NOMO-1 treated with dmso at 0.1 percent for 144 hours (cell line): ENCODE measurements around the gene ETNPPL.

Source experiments
- DNase-seq: peaks from one replicate; lab custom pipeline; 2025; ENCODE audit not compliant: unreplicated experiment; lab: John Stamatoyannopoulos, UW

Gene ETNPPL

DNA sequence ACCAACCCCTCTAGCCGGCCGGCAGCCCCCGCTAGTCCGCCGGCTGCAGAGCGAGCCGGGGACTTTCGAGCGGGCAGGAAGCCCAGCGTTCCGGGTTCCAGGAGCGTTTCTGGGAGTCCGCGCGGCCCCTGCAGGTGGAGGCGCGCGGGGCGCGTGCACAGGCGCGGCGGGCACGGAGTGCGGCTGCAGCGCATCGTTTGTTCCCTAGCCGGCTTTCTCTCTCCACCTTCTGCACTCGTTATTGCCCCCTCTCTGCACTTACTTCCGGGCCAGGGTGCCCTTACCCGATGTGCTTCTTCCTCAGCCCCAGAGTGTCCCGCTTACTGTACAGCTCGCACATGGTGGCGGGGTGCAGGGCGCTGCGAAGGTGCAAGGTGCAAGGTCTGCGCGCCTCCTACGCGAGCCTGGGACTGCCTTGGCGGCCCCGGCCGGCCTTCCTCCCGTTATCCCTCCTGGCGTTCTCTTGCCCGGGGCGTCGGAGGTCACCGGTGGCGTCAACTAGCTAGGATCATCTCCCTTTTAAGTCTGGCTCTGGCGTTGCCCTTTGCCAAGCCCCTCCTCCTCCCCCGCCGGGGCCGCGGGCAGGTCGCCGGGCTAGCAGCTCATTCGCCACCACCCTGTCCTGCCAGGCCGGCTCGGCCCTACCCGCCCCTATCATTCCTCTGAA lies at the start of gene ETNPPL:
Gene ETNPPL (minus strand): TSS at position 495 of the 667 bp plus-strand sequence. CDS start 155 bp downstream, at position 340.
- DNase-seq: no peak

DNA sequence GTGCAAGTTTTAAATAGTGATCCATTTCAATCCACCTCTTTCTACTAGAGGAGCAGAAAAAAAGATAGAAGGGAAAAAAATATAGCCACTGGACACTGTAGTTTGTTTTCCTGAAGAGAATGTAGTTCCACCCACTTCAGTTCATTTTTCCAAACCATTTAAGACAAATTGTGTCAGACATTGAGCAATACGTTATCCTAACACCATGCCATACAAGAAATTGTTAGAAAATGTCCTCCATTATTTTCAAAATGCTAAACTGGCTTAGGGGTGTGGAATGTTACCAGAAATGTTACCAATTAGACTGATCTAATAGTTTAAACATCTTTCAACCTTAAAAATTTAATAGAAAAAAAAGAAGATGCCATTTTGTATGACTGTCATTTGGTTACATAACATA lies 48.6 kb upstream of the ETNPPL start:
- no peak for DNase-seq

DNA sequence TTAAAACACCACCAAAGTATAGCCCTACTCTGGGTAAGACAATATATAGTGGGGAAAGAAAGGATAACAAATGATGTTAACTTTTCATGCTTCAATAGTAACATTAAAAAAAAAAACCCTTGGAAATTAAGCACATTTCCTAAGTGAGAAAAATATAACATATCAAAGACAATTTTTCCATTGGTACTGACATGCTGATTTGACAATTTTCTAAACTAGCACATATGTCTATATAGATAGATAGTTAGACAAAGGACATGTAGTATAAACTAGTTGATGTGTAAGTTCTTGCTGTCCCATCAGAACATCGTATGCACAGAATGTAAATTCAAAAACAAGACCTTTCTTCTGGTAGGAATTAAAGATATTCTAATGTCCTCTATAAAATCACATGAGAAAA lies 47.2 kb upstream of the ETNPPL start:
- DNase-seq: no peak

DNA sequence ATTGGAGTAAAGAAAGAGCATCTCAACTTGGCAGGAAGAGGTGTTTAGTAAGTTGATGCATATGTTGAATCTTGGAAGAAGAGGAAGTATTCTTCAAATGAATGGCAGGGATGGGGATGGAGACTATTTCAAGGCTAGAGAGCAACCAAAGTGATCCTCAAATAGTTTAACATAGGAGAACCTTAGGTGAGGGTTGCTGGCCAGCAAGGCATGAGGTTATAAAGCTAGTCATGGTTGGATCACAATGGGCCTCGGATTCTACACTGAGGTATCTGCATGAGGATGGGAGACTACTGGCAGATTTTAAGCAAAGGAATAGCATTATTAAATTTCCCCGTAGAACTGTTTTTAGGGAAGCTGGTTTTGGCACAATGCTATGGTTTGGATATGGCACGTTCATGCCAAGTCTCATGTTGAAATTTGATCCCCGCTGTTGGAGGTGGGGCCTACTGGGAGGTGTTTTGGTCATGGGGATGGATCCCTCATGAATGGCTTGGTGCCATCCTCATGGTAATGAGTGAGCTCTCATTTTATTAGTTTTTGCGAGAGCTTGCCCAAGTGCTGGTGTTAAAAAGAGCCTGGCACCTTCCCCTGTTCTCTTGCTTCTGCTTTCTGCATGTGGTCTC lies 41.9 kb upstream of the ETNPPL start:
- DNase-seq: no peak

DNA sequence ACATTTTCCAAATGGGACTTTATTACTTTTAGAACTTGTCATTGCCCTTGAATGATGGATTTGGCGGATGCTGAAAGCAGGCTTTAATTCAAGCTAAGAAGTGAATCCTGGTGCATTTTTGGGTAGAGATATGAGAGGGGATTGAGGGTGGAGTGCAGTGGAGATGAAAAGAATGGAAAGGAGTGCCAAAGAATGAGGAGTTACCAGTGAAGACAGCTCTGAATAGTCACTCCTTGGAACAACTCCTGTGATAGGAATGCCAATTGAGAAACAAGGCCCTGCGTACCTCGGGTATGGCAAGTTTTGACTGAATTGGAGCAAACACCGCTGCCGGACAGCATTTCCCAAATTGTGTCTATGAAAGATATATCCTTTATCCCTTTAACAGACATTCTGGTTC lies 36.5 kb upstream of the ETNPPL start:
- DNase-seq: no peak

DNA sequence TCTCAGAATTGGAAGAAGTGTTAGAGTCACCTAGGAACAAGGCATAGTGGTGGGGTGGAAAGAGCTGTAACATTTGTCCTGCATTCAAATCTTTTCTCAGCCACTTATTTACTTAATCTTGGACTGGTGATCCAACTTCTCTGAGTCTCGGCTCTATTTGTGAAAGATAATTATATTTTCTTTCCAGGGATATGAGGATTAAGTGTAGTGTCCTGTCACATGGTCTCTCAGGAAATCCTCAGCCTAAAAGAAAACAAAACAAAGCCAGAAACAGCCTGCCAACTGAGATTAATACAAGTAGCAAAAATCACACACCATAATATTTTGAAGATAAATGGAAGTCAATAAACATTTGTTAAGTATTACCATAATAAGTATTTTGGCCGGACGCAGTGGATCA lies 33.3 kb upstream of the ETNPPL start:
- DNase-seq: no peak

DNA sequence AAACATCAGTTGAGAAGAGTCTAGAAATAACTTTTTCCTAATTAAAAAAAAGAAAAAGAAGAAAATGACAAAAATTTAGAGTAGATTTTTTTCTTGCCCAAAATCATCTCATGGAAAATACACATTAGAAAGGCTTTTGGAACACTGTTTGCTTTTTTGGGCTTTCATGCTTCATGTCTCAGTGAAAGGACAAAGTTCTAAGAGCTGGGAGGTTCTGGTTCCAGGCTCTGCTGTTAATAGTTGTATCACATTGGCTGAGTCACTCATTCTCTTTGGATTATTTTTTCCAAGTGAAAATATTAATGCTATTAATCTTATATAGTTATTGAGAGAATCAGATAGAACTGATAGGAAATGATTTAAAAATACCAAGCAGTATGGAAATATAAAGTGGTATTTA lies 32.9 kb upstream of the ETNPPL start:
- DNase-seq: no peak

DNA sequence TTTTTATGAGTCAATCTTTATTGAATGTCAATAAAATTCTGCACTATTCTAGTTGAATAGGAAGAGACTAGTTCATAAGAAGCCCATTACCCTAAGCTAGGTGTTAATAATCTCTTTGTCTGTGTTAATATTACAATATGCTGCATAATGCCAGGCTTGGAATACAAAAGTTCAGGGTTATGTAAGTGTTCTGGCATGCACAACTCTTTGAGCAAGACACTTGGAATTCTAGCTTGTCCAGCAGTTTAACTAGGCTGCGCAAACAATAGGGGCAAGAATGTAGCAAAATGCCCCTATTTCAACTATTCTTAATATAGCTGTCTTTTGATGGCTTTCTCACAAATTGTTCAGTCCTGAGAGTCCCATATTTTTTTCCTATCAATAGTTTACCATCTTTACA lies 31.3 kb upstream of the ETNPPL start:
- no peak for DNase-seq

DNA sequence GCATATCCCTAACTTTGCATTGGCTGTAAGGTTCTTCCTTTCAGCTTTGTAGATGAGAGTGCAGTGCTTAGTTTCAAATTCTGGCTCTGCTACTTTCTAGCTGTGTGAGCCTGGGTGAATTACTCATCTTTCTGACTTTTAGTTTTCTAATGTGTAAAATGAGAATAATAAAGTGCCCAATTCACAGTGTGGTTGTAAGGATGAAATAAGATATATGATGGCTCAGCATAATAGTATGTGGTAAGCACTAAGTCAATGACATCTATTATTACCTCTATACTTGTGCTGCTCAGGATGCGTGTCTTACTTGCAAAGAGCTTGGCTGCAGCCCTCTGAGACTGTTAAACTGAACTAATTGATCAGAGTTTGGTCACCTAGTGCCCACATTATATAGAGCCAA lies 30.6 kb upstream of the ETNPPL start:
- no peak for DNase-seq

DNA sequence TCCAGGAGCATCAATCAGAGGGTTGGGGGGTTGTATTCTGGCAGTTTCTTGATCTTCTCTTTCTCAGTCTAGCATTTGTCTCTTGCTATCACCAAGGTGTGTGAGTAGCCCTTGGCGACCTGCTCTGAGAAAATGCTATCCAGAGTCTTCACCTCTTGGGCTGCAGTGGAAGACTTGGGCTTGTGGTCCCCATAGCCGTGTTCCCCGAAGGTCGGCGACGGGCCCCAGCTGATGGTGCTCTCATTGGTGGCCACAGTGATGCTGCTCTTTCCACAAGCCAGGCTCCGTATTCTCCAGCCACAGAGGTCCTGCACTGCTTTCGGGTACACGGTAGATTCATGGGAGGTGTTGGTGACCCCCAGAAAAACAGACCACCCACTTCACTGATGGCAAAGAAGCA lies 25.9 kb upstream of the ETNPPL start:
- no peak for DNase-seq

DNA sequence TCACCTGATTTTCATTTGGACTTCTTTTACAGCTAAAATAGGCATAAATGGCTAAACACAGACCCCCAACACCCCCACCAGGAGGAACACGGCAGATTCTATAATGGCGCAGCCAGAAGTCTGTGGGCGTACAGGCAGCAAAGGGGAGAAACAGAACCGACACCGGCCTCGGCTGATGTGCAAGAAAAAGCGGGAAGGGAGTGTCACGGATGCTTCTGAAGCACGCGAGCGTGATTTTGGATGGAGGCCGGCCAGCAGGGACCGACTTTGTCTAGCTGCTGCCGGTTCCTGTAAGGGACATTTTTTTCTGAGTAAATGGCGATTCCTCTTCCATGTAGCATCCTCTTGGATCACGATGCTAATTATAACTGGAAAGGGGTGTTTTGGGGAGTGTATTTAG lies 24.9 kb upstream of the ETNPPL start:
- DNase-seq: no peak

DNA sequence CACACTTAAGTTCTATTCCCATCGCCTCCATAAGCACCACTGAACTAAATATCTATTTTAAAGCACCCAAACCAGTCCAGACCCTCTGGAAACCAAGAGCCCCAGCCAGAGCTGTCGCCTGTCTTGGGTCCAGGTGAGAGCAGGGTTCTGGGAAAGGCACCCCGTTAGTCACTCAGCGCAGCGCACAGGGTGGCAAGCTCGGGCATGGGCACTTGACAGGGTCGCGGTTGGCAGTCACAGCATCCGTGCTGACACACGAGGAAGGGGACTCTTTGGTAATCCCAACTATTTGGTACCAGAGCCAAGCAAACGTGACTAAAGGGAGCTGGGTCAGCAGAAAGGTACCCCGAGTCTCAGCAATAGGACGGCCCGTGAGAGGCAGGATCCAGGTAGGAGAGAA lies 24.3 kb upstream of the ETNPPL start:
- DNase-seq: no peak

DNA sequence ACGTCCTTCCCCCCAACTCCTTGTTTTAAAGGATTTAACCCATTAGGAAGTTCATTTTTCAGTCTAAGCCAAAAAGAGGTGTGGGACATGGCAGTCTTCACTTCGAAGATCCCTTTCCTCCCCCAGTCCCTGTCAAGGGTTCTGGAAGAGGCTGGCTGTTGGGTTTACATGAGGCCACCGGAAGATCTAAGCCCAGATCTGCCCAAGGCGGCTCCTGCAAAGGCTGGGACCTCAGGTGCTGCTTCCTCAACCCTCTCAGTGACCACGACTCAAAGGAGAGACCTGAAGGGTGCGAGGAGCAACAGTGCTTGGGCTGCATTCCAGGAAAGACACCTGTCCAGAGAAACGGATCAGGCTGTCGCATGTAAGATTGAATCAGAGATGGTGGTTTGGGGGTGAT lies 23.5 kb upstream of the ETNPPL start:
- DNase-seq: no peak

DNA sequence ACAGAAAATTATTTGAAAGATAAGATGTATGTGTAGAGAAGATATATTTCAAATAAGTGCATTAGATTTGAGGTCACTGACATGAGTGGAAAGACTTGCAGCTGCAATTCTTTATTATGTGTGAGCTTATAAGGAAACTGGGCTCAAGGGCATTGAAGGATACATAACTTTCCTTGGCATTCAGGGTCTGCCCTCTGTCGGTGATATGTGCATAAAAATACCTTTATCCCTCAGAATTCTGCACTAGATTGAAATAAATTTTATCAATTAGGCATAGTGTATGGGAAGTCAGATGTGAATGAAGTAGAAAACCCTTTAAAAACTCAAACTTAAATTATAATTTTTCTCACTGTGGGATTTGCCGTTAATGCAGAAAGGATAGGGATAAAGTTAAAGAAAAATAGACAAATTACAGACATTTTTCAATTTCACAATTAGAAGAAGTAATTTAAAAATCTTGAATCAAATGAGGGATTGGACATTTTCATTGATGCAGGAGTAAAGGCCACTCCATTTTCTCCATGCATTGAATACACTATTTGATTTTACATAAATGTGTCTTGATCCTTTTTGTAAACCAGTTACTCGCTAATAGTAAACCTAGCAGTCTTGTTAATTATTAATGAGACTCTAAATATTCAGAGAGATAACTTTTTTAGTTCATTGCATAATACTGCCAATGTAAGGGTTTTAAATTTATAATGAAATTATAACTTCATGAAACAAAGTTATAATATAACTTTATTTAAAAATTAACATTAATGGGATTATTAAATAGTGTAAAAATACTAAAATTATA lies 21.0 kb upstream of the ETNPPL start:
- no peak for DNase-seq

DNA sequence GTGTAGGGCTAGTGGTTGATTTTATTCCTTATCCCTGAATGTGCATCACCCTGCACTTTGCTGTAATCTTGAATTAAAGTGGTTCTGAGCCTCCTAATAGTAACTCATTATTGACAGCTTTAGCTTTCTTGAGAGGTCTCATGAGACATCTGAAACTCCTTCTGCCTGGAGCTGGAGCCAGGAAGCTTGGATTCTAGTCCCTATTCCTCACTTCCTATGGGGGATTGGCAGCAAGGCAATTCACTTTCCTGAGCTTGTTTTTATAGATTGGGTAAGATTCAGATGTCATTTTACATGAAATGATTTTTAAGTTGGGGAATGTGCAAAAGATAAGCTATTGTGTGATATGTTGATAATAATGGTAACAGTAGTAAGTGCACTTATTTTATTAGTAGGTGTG lies 17.1 kb upstream of the ETNPPL start:
- no peak for DNase-seq

DNA sequence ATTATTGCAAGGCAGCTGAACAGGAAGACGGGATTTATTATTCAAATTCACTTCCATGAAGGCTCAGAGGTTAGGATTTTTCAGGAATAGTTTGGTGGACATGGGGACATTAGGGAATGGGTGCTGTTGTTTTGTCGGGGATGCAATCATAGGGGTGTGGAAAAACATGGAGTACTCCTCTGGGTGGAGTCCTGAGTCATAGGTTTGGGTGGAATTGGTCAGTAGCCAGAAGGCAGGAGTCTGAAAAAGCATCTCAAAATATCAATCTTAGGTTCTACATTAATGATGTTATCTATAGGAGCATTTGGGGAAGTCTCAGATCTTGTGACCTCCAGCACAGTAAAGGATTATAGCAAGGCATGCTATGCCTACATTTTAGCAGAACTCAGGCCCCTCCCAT lies 14.5 kb upstream of the ETNPPL start:
- DNase-seq: no peak

DNA sequence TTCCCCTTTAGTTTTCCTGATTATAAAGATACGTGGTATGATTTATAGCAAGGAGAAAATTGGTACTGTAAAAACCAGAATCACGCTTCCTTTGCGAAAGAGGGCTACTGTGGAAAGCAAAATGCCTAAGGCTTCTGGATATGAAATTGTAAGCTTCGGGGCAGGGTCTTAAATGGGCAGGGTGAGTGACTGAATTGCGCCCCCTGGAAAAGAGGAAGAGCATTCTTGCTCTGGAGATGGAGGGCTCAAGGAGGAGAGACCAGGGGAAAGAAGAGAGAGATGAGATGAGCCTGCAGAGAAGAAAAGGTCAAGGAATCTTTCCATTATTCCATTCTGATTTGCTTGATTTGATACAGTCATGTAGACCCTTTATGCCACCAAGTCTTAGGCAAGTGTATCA lies 13.1 kb upstream of the ETNPPL start:
- DNase-seq: no peak

DNA sequence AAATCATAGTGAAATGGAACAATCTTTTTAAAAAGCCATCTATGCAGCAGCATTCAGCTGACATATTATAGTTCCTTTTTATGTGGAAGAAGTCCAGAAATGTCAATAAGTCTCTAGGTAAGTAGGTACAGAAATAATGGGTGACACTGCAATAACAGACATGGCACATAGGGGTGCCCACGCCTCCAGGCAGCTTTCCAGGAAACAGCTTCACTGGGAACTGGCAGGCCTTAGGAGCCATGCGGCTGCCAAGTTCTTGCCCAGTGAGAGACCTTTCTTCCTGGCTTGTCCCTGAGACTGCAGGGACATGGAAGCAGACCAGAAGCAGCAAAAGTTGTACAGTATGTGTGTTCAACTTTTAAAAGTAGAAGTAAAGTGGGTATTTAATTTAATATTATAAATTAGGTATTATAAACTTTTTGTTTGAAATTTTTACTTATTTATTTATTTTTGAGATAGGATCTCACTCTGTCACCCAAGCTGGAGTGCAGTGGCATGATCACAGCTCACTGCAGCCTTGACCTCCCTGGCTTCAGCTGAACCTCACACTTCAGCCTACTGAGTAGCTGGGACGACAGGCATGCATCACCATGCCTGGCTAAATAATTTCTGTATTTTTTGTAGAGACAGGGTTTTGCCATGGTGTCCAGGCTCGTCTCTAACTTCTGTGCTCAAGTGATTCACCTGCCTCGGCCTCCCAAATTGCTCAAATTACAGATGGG lies 12.1 kb upstream of the ETNPPL start:
- DNase-seq: no peak

DNA sequence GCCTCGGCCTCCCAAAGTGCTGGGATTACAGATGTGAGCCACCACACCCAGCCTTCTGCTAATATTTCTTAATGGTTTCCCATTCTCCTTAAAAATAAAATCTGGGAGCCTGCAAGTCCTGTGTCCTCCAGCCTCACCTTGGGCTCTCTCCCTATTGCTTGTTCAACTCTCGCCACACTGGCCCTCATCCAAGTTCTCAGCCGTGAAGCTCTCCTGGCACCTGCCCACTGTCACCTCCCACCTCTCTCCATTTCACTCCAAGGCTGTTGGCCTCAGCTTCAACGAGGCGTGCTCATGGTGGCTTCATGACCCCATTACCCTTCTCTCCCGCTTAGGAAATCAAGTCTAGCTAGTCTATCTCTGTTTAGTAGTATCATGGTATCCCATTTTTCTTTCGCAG lies 9.5 kb upstream of the ETNPPL start:
- no peak for DNase-seq

DNA sequence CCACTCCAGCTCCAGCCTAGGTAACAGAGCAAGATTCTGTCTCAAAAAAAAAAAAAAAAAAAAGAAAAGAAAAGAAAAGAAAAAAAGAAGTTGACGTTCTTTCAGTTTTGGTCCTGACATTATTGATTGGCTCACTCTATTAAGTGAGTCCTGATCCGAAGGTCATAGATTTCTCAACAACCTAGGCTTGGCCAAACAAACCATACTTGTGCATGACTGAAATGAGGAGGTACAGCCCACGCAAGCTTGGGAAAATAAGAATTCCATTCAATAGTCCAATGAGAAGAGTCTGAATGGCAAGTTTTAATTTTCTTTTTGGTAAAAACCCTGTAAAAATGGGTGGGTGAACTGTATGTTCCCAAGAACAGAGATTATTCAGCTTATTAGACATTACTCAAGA lies 3.2 kb upstream of the ETNPPL start:
- no peak for DNase-seq

DNA sequence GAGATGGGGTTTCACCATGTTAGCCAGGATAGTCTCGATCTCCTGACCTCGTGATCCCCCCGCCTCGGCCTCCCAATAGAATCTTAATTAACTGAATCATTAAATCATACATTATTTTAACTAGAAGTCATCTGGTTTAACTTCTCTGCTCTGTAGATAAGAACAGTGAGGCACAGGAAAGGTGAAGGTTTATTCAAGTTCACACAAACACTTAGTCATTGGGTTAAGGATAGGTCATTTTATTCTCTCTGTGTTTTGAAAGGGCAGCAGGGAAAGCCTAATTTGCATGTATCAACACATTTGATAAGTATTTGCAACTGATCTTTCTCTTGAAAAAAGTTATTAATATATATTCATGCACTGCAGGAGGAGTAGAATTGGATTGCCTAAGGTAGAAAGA lies 1.1 kb upstream of the ETNPPL start:
- DNase-seq: no peak

DNA sequence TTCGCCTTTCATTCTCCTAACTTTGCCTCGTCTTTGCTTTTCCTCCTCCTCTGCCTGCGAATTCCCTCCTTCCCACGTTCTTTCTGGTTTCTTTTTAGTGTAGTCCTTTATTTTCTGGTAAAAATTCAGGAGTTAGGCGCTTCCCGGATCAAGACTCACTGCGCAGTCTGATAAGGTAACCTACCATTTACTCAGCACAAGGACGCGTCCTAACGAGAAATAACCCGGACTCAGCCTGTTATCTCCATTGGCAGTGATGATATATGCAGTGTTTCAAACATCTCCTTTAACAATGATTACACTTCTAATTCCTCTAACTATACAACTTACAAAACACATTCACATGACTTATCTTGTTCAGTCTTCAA lies 357 bp upstream of the ETNPPL start:
- DNase-seq: no peak
